ENCODE measurements around the gene THSD4.

DNA sequence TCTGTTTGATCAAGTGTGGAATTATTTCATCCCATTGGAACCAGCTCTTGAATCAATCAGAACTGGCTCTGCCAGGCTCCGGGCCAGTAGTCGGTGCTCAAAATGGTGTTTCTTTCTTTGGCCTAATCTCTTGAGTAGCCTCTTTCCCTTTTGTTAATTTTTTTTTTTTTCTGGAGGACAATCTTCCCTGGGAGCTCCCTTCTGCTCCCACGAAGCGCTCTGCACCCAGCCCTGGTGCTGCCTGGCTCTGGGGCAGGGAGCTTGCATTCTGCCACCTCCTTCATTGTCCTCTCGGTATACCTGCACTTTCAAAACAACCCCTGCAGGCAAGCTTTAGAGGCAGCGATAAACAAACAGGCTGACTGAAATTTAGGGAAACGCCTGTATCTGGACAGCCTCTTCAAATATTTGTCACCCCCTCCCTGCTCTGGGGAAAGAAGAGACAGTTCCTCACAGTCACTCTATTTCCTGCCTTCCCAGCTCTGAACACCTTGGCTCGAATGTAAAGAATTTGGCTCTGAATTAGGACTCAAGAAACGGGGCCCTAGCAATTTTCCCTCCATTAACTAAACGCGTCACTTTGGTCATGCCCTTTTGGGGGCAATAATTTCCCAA is 1.1 kb upstream of the THSD4 start:
- TF ChIP-seq, protein P1, sequence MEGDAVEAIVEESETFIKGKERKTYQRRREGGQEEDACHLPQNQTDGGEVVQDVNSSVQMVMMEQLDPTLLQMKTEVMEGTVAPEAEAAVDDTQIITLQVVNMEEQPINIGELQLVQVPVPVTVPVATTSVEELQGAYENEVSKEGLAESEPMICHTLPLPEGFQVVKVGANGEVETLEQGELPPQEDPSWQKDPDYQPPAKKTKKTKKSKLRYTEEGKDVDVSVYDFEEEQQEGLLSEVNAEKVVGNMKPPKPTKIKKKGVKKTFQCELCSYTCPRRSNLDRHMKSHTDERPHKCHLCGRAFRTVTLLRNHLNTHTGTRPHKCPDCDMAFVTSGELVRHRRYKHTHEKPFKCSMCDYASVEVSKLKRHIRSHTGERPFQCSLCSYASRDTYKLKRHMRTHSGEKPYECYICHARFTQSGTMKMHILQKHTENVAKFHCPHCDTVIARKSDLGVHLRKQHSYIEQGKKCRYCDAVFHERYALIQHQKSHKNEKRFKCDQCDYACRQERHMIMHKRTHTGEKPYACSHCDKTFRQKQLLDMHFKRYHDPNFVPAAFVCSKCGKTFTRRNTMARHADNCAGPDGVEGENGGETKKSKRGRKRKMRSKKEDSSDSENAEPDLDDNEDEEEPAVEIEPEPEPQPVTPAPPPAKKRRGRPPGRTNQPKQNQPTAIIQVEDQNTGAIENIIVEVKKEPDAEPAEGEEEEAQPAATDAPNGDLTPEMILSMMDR (IDR thresholded peaks at IDR 0.05), result no peak
- no peak for TF ChIP-seq POLR2A (IDR thresholded peaks at IDR 0.05)

Data from thyroid gland (tissue), 4 donors.